ENCODE measurements around the gene AGFG1.

AGFG1 gene

DNA sequence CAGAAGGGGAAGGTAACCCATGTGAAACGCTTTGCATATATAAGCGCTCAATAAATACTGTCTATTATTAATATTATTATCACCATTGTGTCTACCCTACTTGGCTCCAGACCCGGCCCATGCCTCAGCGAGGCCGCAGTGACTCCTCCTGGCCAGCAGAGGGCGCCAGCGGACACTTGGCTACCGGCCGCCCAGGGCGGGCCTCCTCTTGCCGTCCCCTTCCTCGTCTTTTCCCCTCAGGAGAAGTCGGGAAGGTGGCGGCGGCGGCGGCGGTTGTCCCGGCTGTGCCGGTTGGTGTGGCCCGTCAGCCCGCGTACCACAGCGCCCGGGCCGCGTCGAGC lies at the start of gene AGFG1:
Gene AGFG1 (plus strand): TSS at position 233 of the 341 bp plus-strand sequence. CDS start 266 bp downstream, outside the sequence.
- peak within 1 kb of the TSS; percentile 77 for H3K27ac ChIP-seq
- peak; percentile 91 for DNase-seq (ENCODE audit: low spot score)
- ChIA-PET POLR2A (ENCODE audit: low non-redundant PET) (no interaction called here), CTCF (interaction anchor here (0.7 to 0.8 kb wide), 3 partner anchors 11 to 290 kb away, joined by 3 to 4 read pairs (median 4); no protein-coding TSS in a partner anchor)
- TF ChIP-seq, protein P1, sequence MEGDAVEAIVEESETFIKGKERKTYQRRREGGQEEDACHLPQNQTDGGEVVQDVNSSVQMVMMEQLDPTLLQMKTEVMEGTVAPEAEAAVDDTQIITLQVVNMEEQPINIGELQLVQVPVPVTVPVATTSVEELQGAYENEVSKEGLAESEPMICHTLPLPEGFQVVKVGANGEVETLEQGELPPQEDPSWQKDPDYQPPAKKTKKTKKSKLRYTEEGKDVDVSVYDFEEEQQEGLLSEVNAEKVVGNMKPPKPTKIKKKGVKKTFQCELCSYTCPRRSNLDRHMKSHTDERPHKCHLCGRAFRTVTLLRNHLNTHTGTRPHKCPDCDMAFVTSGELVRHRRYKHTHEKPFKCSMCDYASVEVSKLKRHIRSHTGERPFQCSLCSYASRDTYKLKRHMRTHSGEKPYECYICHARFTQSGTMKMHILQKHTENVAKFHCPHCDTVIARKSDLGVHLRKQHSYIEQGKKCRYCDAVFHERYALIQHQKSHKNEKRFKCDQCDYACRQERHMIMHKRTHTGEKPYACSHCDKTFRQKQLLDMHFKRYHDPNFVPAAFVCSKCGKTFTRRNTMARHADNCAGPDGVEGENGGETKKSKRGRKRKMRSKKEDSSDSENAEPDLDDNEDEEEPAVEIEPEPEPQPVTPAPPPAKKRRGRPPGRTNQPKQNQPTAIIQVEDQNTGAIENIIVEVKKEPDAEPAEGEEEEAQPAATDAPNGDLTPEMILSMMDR (conservative IDR thresholded peaks at IDR 0.05; ENCODE audit: low read depth), result peak; percentile 96

DNA sequence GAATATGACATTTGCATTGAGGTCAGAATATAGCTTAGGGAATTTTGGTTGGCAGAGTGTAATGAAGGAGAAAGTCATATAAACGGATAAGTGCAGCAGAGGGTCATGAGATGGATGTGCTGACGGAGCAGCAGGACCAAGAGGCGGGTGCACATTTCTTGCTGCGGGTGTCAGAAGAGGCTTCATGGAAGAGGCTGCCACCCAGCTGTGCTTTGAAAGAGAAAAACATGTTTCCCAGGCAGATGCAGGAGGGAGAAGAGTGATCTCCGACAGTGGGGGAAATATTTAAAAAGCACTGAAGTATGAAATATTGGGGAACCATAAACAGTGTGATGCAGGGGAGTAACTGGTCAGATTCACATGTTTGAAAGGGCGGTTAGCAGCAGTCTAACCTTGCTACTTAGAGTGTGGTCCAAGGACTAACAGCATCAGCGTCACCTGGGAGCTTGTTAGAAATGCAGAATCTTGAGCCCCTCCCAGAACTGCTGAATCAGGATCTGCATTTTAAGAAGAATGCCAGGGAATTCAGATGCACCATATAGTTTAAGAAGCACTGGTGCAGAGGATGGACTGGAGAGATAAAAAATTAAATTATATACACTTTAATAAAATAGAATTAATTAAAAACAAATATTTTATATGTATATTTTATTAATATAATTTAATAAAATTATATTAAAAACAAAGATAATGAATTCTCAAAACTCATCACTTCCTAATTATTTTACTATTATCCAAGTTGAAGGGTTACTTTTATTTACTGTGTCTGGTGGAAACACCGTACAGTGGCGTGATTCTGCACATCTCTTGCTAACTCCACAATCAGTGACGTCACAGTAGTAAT lies 48.1 kb upstream of the AGFG1 start:
- no peak overlapping the region for H3K27ac ChIP-seq
- ChIA-PET POLR2A (ENCODE audit: low non-redundant PET) (no interaction called here), CTCF (interaction anchor here (0.6 kb wide), 1 partner anchor 292 kb away, joined by 4 read pairs; no protein-coding TSS in a partner anchor)
- DNase-seq (ENCODE audit: low spot score), result no peak
- TF ChIP-seq, protein P1 (conservative IDR thresholded peaks at IDR 0.05; ENCODE audit: low read depth), result no peak

- CTCF ChIA-PET, result no interaction called here
Measured at GRCh38 chr2:227428731-227429285, 43.1 kb upstream of the AGFG1 start.

GRCh38 chr2:227430639-227431038 lies 41.3 kb upstream of the AGFG1 start:
- DNase-seq (ENCODE audit: low spot score), result no peak
- H3K27ac ChIP-seq, result no peak overlapping the region
- ChIA-PET POLR2A (ENCODE audit: low non-redundant PET) (no interaction called here), CTCF (no interaction called here)
- TF ChIP-seq, protein P1 (conservative IDR thresholded peaks at IDR 0.05; ENCODE audit: low read depth), result no peak

More at GRCh38 chr2:227428731-227429285, 43.1 kb upstream of the AGFG1 start:
- no peak for DNase-seq (ENCODE audit: low spot score)
- no peak overlapping the region for H3K27ac ChIP-seq
- POLR2A ChIA-PET (ENCODE audit: low non-redundant PET), result no interaction called here
- TF ChIP-seq, protein P1 (conservative IDR thresholded peaks at IDR 0.05; ENCODE audit: low read depth), result no peak

- CTCF ChIA-PET, result no interaction called here
- DNase-seq (ENCODE audit: low spot score), result no peak
- POLR2A ChIA-PET (ENCODE audit: low non-redundant PET), result no interaction called here
- TF ChIP-seq, protein P1 (conservative IDR thresholded peaks at IDR 0.05; ENCODE audit: low read depth), result no peak
- no peak overlapping the region for H3K27ac ChIP-seq
Measured at GRCh38 chr2:227433171-227433570, 38.8 kb upstream of the AGFG1 start.

DNA sequence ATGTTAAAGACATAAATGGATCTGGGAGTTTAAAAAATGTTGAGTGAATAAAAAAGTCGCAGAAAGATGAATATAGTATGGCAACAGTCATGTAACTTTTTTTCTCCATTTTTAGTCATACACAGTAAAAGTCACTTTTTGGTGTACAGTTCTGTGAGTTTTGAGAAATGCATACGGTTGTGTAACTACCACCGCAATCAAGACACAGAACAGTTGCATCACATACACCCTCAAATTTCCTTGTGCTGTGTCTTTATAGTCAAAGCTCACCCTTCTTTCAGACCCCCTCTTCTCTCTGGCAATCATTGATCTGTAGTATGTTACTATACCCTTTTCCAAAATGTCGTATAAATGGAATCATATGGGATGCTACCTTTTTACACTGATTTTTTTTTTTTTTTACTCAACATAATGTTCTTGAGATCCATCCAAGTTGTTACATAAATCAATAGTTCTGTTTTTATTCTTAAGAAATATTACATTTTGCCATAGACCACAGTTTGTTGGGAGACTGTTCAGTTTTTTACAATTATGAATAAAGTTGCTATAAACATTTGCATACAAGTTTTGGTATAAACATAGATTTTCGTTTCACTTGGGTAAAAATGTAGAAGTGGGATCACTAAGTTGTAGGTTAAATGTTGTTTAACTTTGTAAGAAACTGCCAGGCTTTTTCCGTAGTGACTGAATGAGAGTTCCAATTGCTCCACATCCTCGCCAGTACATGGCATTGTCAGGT lies 35.4 kb upstream of the AGFG1 start:
- POLR2A ChIA-PET (ENCODE audit: low non-redundant PET), result no interaction called here
- H3K27ac ChIP-seq, result no peak overlapping the region
- TF ChIP-seq, protein P1 (conservative IDR thresholded peaks at IDR 0.05; ENCODE audit: low read depth), result no peak
- no peak for DNase-seq (ENCODE audit: low spot score)
- CTCF ChIA-PET, result no interaction called here
